NCI-H1930 (cell line): ENCODE results near the gene NPC1.

Experiments used
- DNase-seq, 2 experiments: peaks; one replicate each; lab custom pipeline; 2025; lab: John Stamatoyannopoulos, UW

The NPC1 gene

GRCh38 chr18:23548275-23548674, 38.0 kb downstream of the NPC1 start:
- DNase-seq, result no peak

GRCh38 chr18:23547846-23548245, 38.5 kb downstream of the NPC1 start:
- no peak for DNase-seq

DNA sequence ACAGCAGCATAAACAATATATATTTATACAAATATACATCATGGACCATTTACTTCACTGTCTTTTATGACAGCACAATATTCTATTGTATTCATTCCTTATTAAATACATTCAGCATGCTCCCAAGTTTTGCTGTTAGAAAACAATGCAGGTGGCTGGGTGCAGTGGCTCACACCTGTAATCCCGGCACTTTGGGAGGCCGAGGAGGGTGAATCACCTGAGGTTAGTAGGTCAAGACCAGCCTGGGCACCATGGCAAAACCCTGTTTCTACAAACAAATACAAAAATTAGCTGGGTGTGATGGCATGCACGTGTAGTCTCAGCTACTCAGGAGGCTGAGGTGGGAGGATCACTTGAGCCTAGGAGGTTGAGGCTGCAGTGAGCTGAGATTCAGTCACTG, 39.0 kb downstream of the NPC1 start:
- DNase-seq, result no peak

DNA sequence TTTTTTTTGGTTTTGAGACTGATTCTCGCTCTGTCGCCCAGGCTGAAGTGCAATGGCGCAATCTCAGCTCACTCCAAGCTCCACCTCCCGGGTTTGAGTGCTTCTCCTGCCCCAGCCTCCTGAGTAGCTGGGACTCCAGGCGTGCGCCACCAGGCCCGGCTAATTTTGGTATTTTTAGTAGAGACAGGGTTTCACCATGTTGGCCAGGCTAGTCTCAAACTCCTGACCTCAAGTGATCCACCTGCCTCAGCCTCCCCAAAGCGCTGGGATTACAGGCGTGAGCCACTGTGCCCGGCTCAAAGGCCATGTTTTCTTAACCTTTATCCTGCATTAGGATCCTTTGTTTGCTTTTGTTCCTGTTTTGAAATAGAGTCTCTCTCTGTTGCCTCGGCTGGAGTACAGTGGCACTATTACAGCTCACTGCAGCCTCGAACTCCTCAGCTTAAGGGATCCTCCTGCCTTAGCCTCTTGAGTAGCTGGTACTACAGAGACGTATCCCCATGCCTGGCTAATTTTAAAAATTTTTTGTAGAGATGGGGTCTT, 41.0 kb downstream of the NPC1 start:
- no peak for DNase-seq

GRCh38 chr18:23542461-23542860, 43.8 kb downstream of the NPC1 start:
- no peak for DNase-seq

DNA sequence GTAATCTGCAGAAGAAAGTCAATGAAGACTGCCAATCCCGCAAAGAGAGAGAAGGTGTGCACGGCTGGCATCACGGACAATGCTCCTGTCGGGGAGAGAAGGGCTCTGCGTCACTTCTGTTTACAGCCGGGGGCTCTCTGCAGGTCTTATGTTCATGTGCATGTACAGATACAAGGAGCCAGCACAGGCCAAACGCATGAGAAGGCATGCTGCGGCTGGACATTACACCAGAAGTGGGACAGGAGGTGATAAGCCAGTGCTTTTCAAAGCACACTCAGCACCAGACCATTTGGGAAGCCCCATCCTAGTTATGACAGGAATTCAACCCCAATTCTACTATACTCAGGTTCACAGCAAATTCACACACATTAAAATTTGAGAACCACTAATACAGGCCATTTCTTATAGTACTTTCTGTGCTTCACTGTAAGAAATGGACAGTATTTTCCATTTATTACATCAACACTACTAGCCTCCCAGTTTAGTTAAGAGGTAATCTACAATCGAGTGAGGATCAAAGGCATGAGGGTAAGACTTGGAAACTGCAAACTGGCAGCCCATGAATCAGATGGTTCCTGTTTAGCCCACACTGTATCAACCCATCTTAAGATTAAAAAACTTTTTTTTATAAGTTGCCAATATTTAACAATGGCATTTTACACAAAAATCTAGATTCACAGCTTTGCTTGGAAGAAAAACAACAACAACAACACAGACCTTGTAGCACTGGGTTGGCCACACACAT, 44.8 kb downstream of the NPC1 start:
- DNase-seq, result no peak

DNA sequence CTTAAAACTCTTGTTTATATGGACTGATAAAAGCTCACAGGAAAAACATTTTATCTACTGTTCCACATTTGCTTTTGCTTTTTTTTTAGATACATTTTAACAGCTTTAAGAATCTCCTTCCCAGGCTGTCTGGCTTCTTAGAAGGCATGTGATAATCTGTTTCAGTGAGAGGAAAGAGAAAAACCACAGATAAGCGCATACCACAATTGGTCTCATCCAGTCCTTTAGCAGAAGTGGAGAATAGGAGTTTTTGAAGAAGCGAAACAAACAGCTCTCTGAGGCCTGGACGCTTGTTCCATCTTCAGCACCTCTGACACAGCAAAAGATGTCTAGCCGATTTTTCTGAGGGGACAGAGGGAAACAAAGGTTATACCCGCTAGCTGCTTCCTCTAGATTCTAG, 45.4 kb downstream of the NPC1 start:
- no peak for DNase-seq

DNA sequence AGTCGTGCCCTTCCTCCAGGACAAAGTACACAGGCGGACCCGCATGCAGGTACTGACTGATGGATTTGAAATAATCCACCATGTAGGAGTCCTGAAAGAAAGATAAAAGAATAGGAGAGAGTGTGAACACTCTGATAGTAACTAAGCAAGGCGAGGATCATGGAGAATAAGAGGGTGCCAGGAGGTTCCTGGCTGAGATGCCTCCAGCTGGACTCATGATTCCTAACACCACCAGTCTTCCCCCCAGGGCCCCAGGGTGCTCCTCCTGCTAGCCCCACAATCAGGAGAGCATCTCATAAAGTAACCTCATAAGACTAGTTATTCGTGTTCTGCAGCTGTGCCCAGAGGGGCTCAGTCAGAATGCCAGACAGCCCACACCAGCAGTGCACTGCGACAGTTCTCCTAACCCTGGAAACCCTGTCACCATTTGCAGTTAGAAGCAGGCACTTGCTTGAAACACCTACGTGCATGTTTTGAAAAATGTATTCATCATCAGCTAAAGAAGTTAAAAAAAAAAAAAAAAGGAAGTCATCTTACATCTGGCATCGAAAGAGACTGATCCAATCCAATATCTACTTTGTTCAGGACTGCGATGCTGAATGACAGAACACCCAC, 46.3 kb downstream of the NPC1 start:
- no peak for DNase-seq

- no peak for DNase-seq
These were observed 47.0 kb downstream of the NPC1 start for GRCh38 chr18:23539296-23539695.

- no peak for DNase-seq
These were observed 47.4 kb downstream of the NPC1 start for GRCh38 chr18:23538870-23539269.

DNA sequence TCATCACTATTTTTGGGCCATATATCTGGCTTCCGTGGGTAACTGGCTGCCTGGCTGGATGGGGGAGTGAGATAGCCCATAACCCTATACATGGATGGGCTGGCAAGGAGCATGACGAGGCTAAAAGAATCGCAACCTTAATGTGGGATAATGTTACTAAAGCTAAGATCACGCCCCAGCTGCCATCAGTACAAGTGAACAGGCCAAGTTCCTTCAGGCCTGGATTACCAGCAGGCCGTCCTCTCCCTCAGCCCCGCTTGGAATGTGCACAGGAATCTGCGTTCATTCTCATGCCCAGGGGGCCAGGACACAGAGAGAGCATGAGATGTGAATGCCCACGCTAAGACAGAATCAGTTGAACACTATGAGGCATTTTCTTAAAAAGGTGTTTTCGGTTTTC, 48.3 kb downstream of the NPC1 start:
- DNase-seq, result no peak

DNA sequence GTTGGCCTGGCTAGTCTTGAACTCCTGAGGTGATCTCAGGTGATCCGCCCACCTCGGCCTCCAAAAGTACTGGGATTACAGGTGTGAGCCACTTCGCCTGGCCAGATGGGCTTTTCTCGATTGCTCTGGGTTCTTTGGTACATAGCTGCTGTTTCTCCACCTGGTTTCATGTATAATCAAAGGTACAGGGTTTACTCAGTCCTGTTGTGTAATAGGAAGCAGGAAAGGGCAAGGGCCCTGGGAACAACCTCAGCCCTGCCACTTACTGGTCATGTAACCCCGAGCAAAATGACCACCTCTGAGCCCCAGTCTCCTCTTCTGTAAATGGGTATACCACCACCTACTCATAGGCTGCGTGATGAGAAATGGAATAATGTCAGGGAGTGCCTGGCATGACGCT, 49.0 kb downstream of the NPC1 start:
- DNase-seq, result no peak

DNA sequence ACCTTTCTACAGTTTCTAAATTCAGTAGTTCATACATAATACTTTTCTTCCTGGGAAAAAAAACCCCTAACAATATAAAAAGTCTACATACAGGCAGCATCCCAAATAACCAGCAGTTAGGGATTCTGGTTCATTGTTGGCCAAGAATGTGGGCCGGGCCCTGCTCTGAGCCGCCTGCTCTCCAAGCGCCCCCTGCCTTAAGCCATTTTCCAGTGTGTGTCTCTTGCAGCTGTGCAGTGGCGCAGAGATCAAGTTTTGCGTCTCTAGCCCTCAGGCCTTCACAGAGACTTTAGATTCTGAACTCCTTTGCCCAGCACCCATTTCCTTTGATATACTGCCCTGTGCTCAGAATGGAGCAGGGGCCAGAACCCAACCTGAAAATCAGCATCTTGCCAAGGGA, 50.1 kb downstream of the NPC1 start:
- DNase-seq, result no peak

GRCh38 chr18:23534276-23534675, 52.0 kb downstream of the NPC1 start:
- DNase-seq, result no peak

- no peak for DNase-seq
These were observed 53.5 kb downstream of the NPC1 start for GRCh38 chr18:23532848-23533247.

- no peak for DNase-seq
These were observed 54.4 kb downstream of the NPC1 start for GRCh38 chr18:23531912-23532311.

DNA sequence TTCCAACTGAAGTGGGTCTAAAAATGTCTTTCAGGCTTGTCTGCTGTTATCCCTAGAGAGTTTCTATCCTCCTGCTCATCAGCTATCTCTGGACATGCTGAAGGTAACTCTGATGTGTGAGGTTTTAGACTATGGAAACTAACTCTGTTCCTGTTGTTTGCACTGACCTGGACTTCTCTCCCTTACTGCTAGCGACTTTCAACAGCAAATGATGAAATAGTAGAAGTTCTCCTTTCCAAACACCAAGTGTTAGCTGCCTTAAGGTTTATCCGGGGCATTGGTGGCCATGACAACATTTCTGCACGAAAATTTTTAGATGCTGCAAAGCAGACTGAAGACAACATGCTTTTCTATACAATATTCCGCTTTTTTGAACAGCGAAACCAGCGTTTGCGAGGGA, 56.1 kb downstream of the NPC1 start:
- DNase-seq, result no peak

GRCh38 chr18:23529604-23530003, 56.7 kb downstream of the NPC1 start:
- DNase-seq, result no peak

DNA sequence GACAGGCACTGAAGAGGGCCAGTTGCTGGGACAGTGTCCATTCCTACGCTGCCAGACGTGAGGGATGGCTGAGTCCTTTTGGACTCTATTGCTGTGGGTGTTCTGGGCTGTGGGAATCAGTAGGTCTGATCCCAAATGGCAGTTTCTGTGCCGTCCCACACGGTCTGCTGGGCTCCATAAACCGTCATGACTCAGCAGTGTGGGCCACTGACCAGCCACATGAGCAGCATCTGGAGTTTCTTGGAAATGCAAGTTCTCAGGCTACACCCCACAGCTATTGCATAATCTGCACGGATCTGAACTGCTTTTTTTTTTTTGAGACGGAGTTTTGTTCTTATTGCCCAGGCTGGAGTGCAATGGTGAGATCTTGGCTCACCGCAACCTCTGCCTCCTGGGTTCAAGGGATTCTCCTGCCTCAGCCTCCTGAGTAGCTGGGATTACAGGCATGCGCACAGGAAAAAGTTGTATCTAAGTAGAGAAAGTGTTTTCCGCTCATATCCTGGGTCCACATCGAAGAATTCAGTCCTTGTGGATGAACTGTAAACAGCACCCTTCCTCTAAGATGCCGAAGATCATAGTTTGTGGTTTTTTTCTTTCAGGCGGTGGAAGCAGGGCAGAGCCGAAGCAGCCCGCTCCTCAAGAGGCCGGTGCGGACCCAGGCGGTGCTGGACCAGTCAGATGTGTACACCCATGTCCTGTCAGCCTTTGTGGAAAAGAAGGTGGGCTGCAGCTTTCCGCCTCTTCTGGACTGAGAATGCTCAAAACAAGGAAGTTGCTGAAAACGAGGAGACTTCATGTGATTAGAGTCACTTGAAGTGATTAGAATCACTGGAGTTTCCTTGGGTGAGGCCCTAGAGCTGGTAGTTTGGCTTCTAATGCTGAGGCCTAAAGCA, 57.5 kb downstream of the NPC1 start:
- no peak for DNase-seq

GRCh38 chr18:23526501-23527063, 59.7 kb downstream of the NPC1 start:
- no peak for DNase-seq

DNA sequence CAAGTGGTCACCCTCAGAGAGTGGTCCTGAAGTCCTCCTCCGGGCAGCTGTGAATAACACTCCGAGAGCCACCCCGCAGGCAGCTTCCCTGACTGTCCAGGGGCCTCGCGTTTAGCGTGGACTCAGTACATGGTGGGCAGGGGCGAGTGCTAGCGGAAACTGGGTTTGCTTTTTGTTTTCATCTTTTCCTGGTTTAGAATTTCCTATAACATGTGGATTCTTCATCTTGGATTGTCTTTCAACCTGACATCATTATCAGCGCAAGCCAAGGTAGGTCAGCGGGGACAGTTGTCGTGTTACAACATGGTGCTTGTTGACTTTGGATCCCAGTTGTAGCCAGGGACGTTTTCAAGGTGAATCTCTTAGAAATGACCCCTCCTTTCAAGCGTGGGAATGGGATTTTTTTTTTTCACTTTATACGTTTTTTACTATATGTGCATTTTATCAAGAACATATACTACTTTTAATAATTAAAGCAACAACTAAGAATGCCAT, 62.0 kb downstream of the NPC1 start:
- no peak for DNase-seq
